DOHH2 (cell line): Measurements from ENCODE around the gene UBE2S.

Experiments used
- H3F3A ChIP-seq: fragments of 200-600 bp; sonication (generic), shearing (Covaris generic); 2 replicates; pipeline ENCODE4 v1.6.0; 2016; ENCODE audit warnings: antibody characterized with exemption, mild to moderate bottlenecking; ENCODE audit not compliant: control insufficient read depth, insufficient read depth
- H3K27ac ChIP-seq: fragments of 200-600 bp; sonication (generic); 2 replicates; pipeline ENCODE4 v1.5.1; 2014; ENCODE audit warnings: low read depth, mild to moderate bottlenecking, low read length, moderate library complexity
- H3K27me3 ChIP-seq: fragments of 200-600 bp; sonication (generic); 2 replicates; pipeline ENCODE4 v1.6.1; 2014; ENCODE audit warnings: mild to moderate bottlenecking, low read length, mixed read lengths; ENCODE audit not compliant: control insufficient read depth
- H3K36me3 ChIP-seq: fragments of 200-600 bp; sonication (generic); 2 replicates; pipeline ENCODE4 v1.6.1; 2014; ENCODE audit warnings: mild to moderate bottlenecking, low read length, moderate library complexity, mixed read lengths; ENCODE audit not compliant: control insufficient read depth
- H3K4me1 ChIP-seq: fragments of 200-600 bp; sonication (generic); 2 replicates; pipeline ENCODE4 v1.6.1; 2014; ENCODE audit warnings: mild to moderate bottlenecking, low read length, mixed read lengths; ENCODE audit not compliant: control insufficient read depth
- H3K4me2 ChIP-seq: fragments of 200-600 bp; sonication (generic); 2 replicates; pipeline ENCODE4 v1.6.0; 2014; ENCODE audit warnings: mild to moderate bottlenecking, low read length, moderate library complexity
- H3K4me3 ChIP-seq: fragments of 200-600 bp; sonication (generic); 2 replicates; pipeline ENCODE4 v1.5.1; 2014; ENCODE audit warnings: mild to moderate bottlenecking, low read length, mixed read lengths
- H3K79me2 ChIP-seq: fragments of 200-600 bp; sonication (generic); 2 replicates; pipeline ENCODE4 v1.6.1; 2014; ENCODE audit warnings: mild to moderate bottlenecking, low read length, mixed read lengths; ENCODE audit not compliant: control insufficient read depth
- H3K9me2 ChIP-seq: fragments of 200-600 bp; sonication (generic); replicated peaks from 2 replicates; pipeline ENCODE4 v1.6.1; 2014; ENCODE audit warnings: mild to moderate bottlenecking, low read length, mixed read lengths; ENCODE audit not compliant: control insufficient read depth
- H3K9me3 ChIP-seq: fragments of 200-600 bp; sonication (generic); 2 replicates; pipeline ENCODE4 v1.6.1; 2014; ENCODE audit warnings: antibody characterized with exemption, low read length, mixed read lengths; ENCODE audit not compliant: control insufficient read depth, insufficient read depth
- H4K20me1 ChIP-seq: fragments of 200-600 bp; sonication (generic); 2 replicates; pipeline ENCODE4 v1.6.0; 2014; ENCODE audit warnings: low read depth, mild to moderate bottlenecking, antibody characterized with exemption, low read length, moderate library complexity; ENCODE audit not compliant: control insufficient read depth, insufficient read depth
- EZH2phosphoT487 ChIP-seq: fragments of 200-600 bp; sonication (generic); IDR thresholded peaks from 2 replicates; pipeline ENCODE4 v1.6.1; 2017; ENCODE audit warnings: borderline replicate concordance, mild to moderate bottlenecking, antibody characterized with exemption, low read length, moderate library complexity, mixed read lengths
- TF ChIP-seq, protein P1 (sequence below): fragments of 200-600 bp; sonication (generic); IDR thresholded peaks from one replicate; pipeline ENCODE4 v1.5.1; 2014; ENCODE audit warnings: antibody characterized with exemption, mild to moderate bottlenecking, low read depth, low read length; ENCODE audit not compliant: poor library complexity, severe bottlenecking

The UBE2S gene

DNA sequence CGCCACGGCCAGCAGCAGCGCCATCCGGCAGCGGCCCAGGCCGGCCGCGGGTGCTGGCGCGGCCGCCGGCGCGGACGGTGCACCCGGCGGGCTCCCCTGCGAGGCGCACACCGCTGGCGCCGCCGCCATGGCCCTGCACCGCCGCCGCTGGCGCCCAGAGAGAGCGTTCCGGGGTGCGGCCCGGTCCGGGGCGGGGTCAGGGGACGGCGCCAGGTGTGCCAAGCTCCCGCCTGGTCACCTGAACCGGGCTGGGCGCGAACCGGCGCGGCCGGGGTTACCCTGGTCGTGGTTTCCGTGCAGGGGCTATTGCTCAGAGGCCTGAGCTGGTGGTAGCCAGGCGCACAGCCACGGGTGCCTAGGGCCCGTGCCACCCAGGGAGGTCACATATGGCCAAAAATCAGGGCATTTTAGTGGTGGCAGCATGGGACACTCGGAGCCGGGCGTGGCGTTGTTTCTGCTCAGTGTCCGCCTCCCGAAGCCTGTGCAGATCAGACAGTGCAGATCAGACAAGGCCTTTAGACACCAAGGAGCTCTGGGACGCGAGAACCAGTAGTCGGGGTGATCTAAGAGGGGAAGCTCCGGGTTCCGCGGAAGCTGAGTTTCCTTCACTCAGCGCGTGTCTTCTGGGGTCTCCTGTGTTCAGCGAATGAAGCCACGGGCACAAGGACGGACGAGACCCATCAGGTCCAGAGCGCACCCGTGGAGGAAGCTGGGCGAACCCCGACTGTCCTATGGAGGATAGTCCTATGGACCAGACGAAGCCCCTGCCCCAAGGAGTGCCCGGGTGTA lies 23.3 kb downstream of the UBE2S start, which contains the start of gene TMEM238:
Gene TMEM238, minus strand, starts transcription at position 162 of the 789 bp plus-strand sequence. Its CDS starts 33 bp downstream, at position 129.
- peaks cover 45% of the 10 kb centered on the region for H3F3A ChIP-seq
- peaks cover 51% of the 10 kb centered on the region for H3K4me1 ChIP-seq
- H3K9me2 ChIP-seq, result no peaks in the 10 kb centered on the region
- peaks cover 29% of the 10 kb centered on the region for H4K20me1 ChIP-seq
- peak within 1 kb of the TSS; percentile 99 for H3K4me3 ChIP-seq
- H3K27me3 ChIP-seq, result peaks cover 3% of the 10 kb centered on the region; the same call in 1 of the 2 replicates
- no peaks in the 10 kb centered on the region for H3K9me3 ChIP-seq
- peak within 1 kb of the TSS; percentile 97 for H3K27ac ChIP-seq
- H3K36me3 ChIP-seq, result peaks cover 44% of the 10 kb centered on the region
- H3K79me2 ChIP-seq, result peaks cover 60% of the 10 kb centered on the region
- no peak for TF ChIP-seq EZH2phosphoT487
- TF ChIP-seq, protein P1, sequence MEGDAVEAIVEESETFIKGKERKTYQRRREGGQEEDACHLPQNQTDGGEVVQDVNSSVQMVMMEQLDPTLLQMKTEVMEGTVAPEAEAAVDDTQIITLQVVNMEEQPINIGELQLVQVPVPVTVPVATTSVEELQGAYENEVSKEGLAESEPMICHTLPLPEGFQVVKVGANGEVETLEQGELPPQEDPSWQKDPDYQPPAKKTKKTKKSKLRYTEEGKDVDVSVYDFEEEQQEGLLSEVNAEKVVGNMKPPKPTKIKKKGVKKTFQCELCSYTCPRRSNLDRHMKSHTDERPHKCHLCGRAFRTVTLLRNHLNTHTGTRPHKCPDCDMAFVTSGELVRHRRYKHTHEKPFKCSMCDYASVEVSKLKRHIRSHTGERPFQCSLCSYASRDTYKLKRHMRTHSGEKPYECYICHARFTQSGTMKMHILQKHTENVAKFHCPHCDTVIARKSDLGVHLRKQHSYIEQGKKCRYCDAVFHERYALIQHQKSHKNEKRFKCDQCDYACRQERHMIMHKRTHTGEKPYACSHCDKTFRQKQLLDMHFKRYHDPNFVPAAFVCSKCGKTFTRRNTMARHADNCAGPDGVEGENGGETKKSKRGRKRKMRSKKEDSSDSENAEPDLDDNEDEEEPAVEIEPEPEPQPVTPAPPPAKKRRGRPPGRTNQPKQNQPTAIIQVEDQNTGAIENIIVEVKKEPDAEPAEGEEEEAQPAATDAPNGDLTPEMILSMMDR, result no peak
- peak within 1 kb of the TSS; percentile 99 for H3K4me2 ChIP-seq

- peaks cover 38% of the 10 kb centered on the region for H3F3A ChIP-seq
- peaks cover 26% of the 10 kb centered on the region for H4K20me1 ChIP-seq
- no peaks in the 10 kb centered on the region for H3K9me2 ChIP-seq
- TF ChIP-seq EZH2phosphoT487, result no peak
- peak overlapping the region; percentile 97 for H3K27ac ChIP-seq
- peak overlapping the region; percentile 99 for H3K4me3 ChIP-seq
- H3K79me2 ChIP-seq, result peaks cover 58% of the 10 kb centered on the region
- H3K27me3 ChIP-seq, result peaks cover 3% of the 10 kb centered on the region; the same call in 1 of the 2 replicates
- peaks cover 36% of the 10 kb centered on the region for H3K36me3 ChIP-seq
- H3K9me3 ChIP-seq, result no peaks in the 10 kb centered on the region
- H3K4me2 ChIP-seq, result peak overlapping the region; percentile 99
- H3K4me1 ChIP-seq, result peaks cover 47% of the 10 kb centered on the region
Measured at GRCh38 chr19:55383279-55384130, 24.1 kb downstream of the UBE2S start.

DNA sequence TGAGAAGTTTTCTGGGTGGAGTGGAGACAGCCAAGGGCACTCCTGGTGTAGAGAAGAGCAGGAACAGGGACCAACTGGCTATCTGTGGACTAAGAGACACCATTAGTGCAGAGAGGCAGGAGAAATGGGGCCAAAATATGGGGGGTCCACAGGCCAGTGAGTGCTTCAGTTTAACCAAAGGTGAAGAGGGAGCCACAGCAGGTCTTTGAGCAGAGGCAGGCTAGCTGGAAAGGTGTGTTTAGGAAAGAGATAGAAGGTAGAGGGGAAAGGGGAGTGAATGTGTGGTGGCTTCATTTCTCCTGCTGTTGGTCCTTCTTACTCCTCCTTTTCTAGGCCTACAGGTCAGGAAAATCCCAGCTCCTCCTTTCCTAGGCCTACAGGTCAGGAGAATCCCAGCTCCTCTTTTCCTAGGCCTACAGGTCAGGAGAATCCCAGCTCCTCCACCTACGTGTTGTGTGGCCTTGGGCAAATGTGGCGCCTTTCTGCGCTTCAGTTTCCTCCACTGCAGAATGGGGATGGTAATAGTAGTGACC lies 25.0 kb downstream of the UBE2S start:
- peaks cover 38% of the 10 kb centered on the region for H3K4me1 ChIP-seq
- peak overlapping the region; percentile 79 for H3K4me3 ChIP-seq
- H3K27me3 ChIP-seq, result peaks cover 3% of the 10 kb centered on the region; the same call in 1 of the 2 replicates
- peaks cover 49% of the 10 kb centered on the region for H3K79me2 ChIP-seq
- no peaks in the 10 kb centered on the region for H3K9me3 ChIP-seq
- H3F3A ChIP-seq, result peaks cover 30% of the 10 kb centered on the region
- H3K36me3 ChIP-seq, result peaks cover 27% of the 10 kb centered on the region
- H3K9me2 ChIP-seq, result no peaks in the 10 kb centered on the region
- no peak overlapping the region for H3K27ac ChIP-seq
- peak overlapping the region; percentile 87 for H3K4me2 ChIP-seq
- TF ChIP-seq, protein P1, result no peak
- no peak for TF ChIP-seq EZH2phosphoT487
- H4K20me1 ChIP-seq, result peaks cover 17% of the 10 kb centered on the region
